ENCODE results near the gene RBM33.

The RBM33 gene

GRCh38 chr7:155728116-155728515, 83.7 kb downstream of the RBM33 start:
- H3K4me3 ChIP-seq (ENCODE audit: low read depth in 1 of 2, low read length in 2 of 2) = no peak overlapping the region

GRCh38 chr7:155729847-155730246, 85.4 kb downstream of the RBM33 start:
- Histone ChIP-seq H3K9me3 (ENCODE audit: control insufficient read depth in 1 of 2, low read length in 2 of 2) (no peaks in the 10 kb centered on the region), H3K4me3 (ENCODE audit: low read depth in 1 of 2, low read length in 2 of 2) (no peak overlapping the region), H3K36me3 (ENCODE audit: control insufficient read depth in 1 of 2, insufficient read depth in 2 of 2, low read length in 2 of 2) (peaks cover 8 to 14% of the 10 kb centered on the region in 2 donors), H3K27me3 (ENCODE audit: low read depth, low read length) (no peaks in the 10 kb centered on the region), H3K4me1 (ENCODE audit: control insufficient read depth in 1 of 2, insufficient read depth in 2 of 2, low read length in 2 of 2) (peaks cover 0 to 5% of the 10 kb centered on the region in 2 donors), H3K27ac (ENCODE audit: low read length) (no peak overlapping the region)

More at GRCh38 chr7:155728116-155728515, 83.7 kb downstream of the RBM33 start:
- Histone ChIP-seq H3K4me1 (ENCODE audit: control insufficient read depth in 1 of 2, insufficient read depth in 2 of 2, low read length in 2 of 2) (peaks cover 0 to 5% of the 10 kb centered on the region in 2 donors), H3K9me3 (ENCODE audit: control insufficient read depth in 1 of 2, low read length in 2 of 2) (no peaks in the 10 kb centered on the region), H3K36me3 (ENCODE audit: control insufficient read depth in 1 of 2, insufficient read depth in 2 of 2, low read length in 2 of 2) (peaks cover 9 to 11% of the 10 kb centered on the region in 2 donors), H3K27me3 (ENCODE audit: low read depth, low read length) (no peaks in the 10 kb centered on the region), H3K27ac (ENCODE audit: low read length) (no peak overlapping the region)

GRCh38 chr7:155731380-155731779, 86.9 kb downstream of the RBM33 start:
- H3K4me1 ChIP-seq (ENCODE audit: control insufficient read depth in 1 of 2, insufficient read depth in 2 of 2, low read length in 2 of 2) = peaks cover 0 to 5% of the 10 kb centered on the region in 2 donors
- H3K4me3 ChIP-seq (ENCODE audit: low read depth in 1 of 2, low read length in 2 of 2) = no peak overlapping the region
- no peak overlapping the region for H3K27ac ChIP-seq (ENCODE audit: low read length)
- H3K27me3 ChIP-seq (ENCODE audit: low read depth, low read length) = no peaks in the 10 kb centered on the region
- H3K36me3 ChIP-seq (ENCODE audit: control insufficient read depth in 1 of 2, insufficient read depth in 2 of 2, low read length in 2 of 2) = peaks cover 8 to 14% of the 10 kb centered on the region in 2 donors
- no peaks in the 10 kb centered on the region for H3K9me3 ChIP-seq (ENCODE audit: control insufficient read depth in 1 of 2, low read length in 2 of 2)

- H3K27me3 ChIP-seq (ENCODE audit: low read depth, low read length) = no peaks in the 10 kb centered on the region
- H3K36me3 ChIP-seq (ENCODE audit: control insufficient read depth in 1 of 2, insufficient read depth in 2 of 2, low read length in 2 of 2) = peaks cover 8 to 14% of the 10 kb centered on the region in 2 donors
- H3K27ac ChIP-seq (ENCODE audit: low read length) = no peak overlapping the region
- no peaks in the 10 kb centered on the region for H3K9me3 ChIP-seq (ENCODE audit: control insufficient read depth in 1 of 2, low read length in 2 of 2)
- H3K4me1 ChIP-seq (ENCODE audit: control insufficient read depth in 1 of 2, insufficient read depth in 2 of 2, low read length in 2 of 2) = peaks cover 0 to 5% of the 10 kb centered on the region in 2 donors
- H3K4me3 ChIP-seq (ENCODE audit: low read depth in 1 of 2, low read length in 2 of 2) = no peak overlapping the region
These were observed 87.4 kb downstream of the RBM33 start for GRCh38 chr7:155731871-155732270.

GRCh38 chr7:155732286-155732685, 87.8 kb downstream of the RBM33 start:
- H3K27ac ChIP-seq (ENCODE audit: low read length) = no peak overlapping the region
- H3K4me3 ChIP-seq (ENCODE audit: low read depth in 1 of 2, low read length in 2 of 2) = no peak overlapping the region
- no peaks in the 10 kb centered on the region for H3K27me3 ChIP-seq (ENCODE audit: low read depth, low read length)
- H3K4me1 ChIP-seq (ENCODE audit: control insufficient read depth in 1 of 2, insufficient read depth in 2 of 2, low read length in 2 of 2) = peaks cover 0 to 5% of the 10 kb centered on the region in 2 donors
- H3K9me3 ChIP-seq (ENCODE audit: control insufficient read depth in 1 of 2, low read length in 2 of 2) = no peaks in the 10 kb centered on the region
- peaks cover 8 to 11% of the 10 kb centered on the region in 2 donors for H3K36me3 ChIP-seq (ENCODE audit: control insufficient read depth in 1 of 2, insufficient read depth in 2 of 2, low read length in 2 of 2)

GRCh38 chr7:155733582-155734444, 89.4 kb downstream of the RBM33 start:
- Histone ChIP-seq H3K36me3 (ENCODE audit: control insufficient read depth in 1 of 2, insufficient read depth in 2 of 2, low read length in 2 of 2) (peaks cover 13 to 21% of the 10 kb centered on the region in 2 donors), H3K27me3 (ENCODE audit: low read depth, low read length) (no peaks in the 10 kb centered on the region), H3K27ac (ENCODE audit: low read length) (no peak overlapping the region), H3K4me1 (ENCODE audit: control insufficient read depth in 1 of 2, insufficient read depth in 2 of 2, low read length in 2 of 2) (peaks cover 0 to 5% of the 10 kb centered on the region in 2 donors), H3K4me3 (ENCODE audit: low read depth in 1 of 2, low read length in 2 of 2) (no peak overlapping the region), H3K9me3 (ENCODE audit: control insufficient read depth in 1 of 2, low read length in 2 of 2) (no peaks in the 10 kb centered on the region)

- Histone ChIP-seq H3K9me3 (ENCODE audit: control insufficient read depth in 1 of 2, low read length in 2 of 2) (no peaks in the 10 kb centered on the region), H3K4me3 (ENCODE audit: low read depth in 1 of 2, low read length in 2 of 2) (no peak overlapping the region), H3K27me3 (ENCODE audit: low read depth, low read length) (no peaks in the 10 kb centered on the region), H3K36me3 (ENCODE audit: control insufficient read depth in 1 of 2, insufficient read depth in 2 of 2, low read length in 2 of 2) (peaks cover 18 to 24% of the 10 kb centered on the region in 2 donors), H3K27ac (ENCODE audit: low read length) (no peak overlapping the region), H3K4me1 (ENCODE audit: control insufficient read depth in 1 of 2, insufficient read depth in 2 of 2, low read length in 2 of 2) (peaks cover 0 to 5% of the 10 kb centered on the region in 2 donors)
These were observed 90.0 kb downstream of the RBM33 start for GRCh38 chr7:155734445-155734809.

DNA sequence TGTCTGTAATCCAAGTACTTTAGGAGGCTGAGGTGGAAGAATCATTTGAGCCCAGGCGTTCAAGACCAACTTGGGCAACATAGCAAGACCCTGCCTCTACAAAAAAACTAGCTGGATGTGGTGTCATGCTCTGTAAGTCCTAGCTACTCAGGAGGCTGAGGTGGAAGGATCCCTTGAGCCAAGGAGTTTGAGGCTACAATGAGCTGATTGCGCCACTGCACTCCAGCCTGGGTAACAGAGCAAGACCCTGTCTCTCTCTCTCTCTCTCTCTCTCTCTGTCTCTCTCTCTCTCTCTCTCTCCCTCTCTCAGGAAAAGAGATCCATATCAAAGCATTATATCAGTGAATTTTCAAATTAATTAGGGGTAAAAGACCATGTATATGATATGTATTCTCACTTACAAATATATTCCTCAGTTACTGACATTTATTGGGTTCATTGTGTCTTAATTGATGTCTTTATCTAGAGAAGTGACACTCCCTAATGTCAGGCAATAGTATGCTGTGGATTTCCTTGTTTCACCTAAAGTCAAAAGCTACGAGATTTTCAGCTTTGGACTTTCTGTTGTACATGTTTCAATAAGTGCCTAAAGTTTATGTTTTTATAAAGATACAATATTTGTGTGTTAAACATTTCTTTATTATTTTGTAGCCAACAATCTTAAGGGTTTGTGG, 91.1 kb downstream of the RBM33 start:
- Histone ChIP-seq H3K27ac (ENCODE audit: low read length) (peak overlapping the region; percentile 27), H3K4me1 (ENCODE audit: control insufficient read depth in 1 of 2, insufficient read depth in 2 of 2, low read length in 2 of 2) (no peaks in the 10 kb centered on the region), H3K27me3 (ENCODE audit: low read depth, low read length) (no peaks in the 10 kb centered on the region), H3K36me3 (ENCODE audit: control insufficient read depth in 1 of 2, insufficient read depth in 2 of 2, low read length in 2 of 2) (peaks cover 25 to 32% of the 10 kb centered on the region in 2 donors), H3K9me3 (ENCODE audit: control insufficient read depth in 1 of 2, low read length in 2 of 2) (no peaks in the 10 kb centered on the region), H3K4me3 (ENCODE audit: low read depth in 1 of 2, low read length in 2 of 2) (no peak overlapping the region)

DNA sequence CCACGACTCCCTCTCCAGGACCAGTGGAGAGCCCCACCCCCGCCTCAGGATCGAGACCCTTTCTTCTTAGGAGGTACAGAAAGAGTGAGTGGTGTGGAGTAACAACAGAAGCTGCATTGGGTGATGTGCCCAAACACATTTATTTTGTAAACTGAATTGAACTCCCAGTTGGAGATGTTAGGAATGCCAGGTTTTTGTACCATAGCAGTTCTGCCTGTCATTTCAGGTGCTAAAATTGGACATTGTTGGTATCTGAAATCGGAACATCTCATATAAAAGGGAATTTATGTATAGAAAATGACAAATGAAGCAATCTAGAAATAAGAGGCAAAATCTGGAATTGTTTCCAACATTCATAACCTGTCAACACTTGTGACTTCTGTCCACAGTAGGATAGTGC, 93.1 kb downstream of the RBM33 start:
- Histone ChIP-seq H3K4me3 (ENCODE audit: low read depth in 1 of 2, low read length in 2 of 2) (no peak overlapping the region), H3K27ac (ENCODE audit: low read length) (no peak overlapping the region), H3K4me1 (ENCODE audit: control insufficient read depth in 1 of 2, insufficient read depth in 2 of 2, low read length in 2 of 2) (no peaks in the 10 kb centered on the region), H3K27me3 (ENCODE audit: low read depth, low read length) (no peaks in the 10 kb centered on the region), H3K9me3 (ENCODE audit: control insufficient read depth in 1 of 2, low read length in 2 of 2) (no peaks in the 10 kb centered on the region), H3K36me3 (ENCODE audit: control insufficient read depth in 1 of 2, insufficient read depth in 2 of 2, low read length in 2 of 2) (peaks cover 41 to 44% of the 10 kb centered on the region in 2 donors)

GRCh38 chr7:155738104-155738503, 93.6 kb downstream of the RBM33 start:
- no peaks in the 10 kb centered on the region for H3K9me3 ChIP-seq (ENCODE audit: control insufficient read depth in 1 of 2, low read length in 2 of 2)
- H3K4me3 ChIP-seq (ENCODE audit: low read depth in 1 of 2, low read length in 2 of 2) = no peak overlapping the region
- H3K36me3 ChIP-seq (ENCODE audit: control insufficient read depth in 1 of 2, insufficient read depth in 2 of 2, low read length in 2 of 2) = peaks cover 46 to 49% of the 10 kb centered on the region in 2 donors
- no peaks in the 10 kb centered on the region for H3K4me1 ChIP-seq (ENCODE audit: control insufficient read depth in 1 of 2, insufficient read depth in 2 of 2, low read length in 2 of 2)
- no peaks in the 10 kb centered on the region for H3K27me3 ChIP-seq (ENCODE audit: low read depth, low read length)
- H3K27ac ChIP-seq (ENCODE audit: low read length) = no peak overlapping the region

- Histone ChIP-seq H3K27me3 (ENCODE audit: low read depth, low read length) (no peaks in the 10 kb centered on the region), H3K4me1 (ENCODE audit: control insufficient read depth in 1 of 2, insufficient read depth in 2 of 2, low read length in 2 of 2) (no peaks in the 10 kb centered on the region), H3K4me3 (ENCODE audit: low read depth in 1 of 2, low read length in 2 of 2) (no peak overlapping the region), H3K27ac (ENCODE audit: low read length) (no peak overlapping the region), H3K36me3 (ENCODE audit: control insufficient read depth in 1 of 2, insufficient read depth in 2 of 2, low read length in 2 of 2) (peaks cover 47 to 51% of the 10 kb centered on the region in 2 donors), H3K9me3 (ENCODE audit: control insufficient read depth in 1 of 2, low read length in 2 of 2) (no peaks in the 10 kb centered on the region)
These were observed 94.4 kb downstream of the RBM33 start for GRCh38 chr7:155738652-155739537.
